Calu3 (cell line): Measurements from ENCODE around the gene ZBTB16. TPM values are rescaled to one million over a fixed set of nuclear protein-coding genes. Genes with fewer than 3 reads are reported as not detected.

Source experiments
- BruUV-seq: library from RNA; stranded (reverse); fragments of 400-500 nt; replicated peaks from 2 replicates; lab custom pipeline; 2021; lab: Mats Ljungman, UMichigan
- CTCF ChIA-PET: fragments of 300-600 bp; sonication (Branson Sonifier 250); formaldehyde crosslinking; loops from one replicate; lab custom pipeline; 2022; ENCODE audit warnings: antibody characterized with exemption; lab: Charles Lee
- DNase-seq: peaks from one replicate; pipeline ENCODE4 v3.0.0; 2022
- H3K27ac Mint-ChIP-seq: one replicate; pipeline ENCODE4 v1.8.0; 2022; ENCODE audit warnings: mixed read lengths; ENCODE audit not compliant: unreplicated experiment
- H3K27me3 Mint-ChIP-seq: one replicate; pipeline ENCODE4 v1.8.0; 2022; ENCODE audit warnings: mixed read lengths; ENCODE audit not compliant: unreplicated experiment
- H3K36me3 Mint-ChIP-seq: one replicate; pipeline ENCODE4 v1.8.0; 2022; ENCODE audit warnings: mild to moderate bottlenecking, moderate library complexity, mixed read lengths; ENCODE audit not compliant: insufficient read depth, unreplicated experiment
- H3K4me1 Mint-ChIP-seq: one replicate; pipeline ENCODE4 v1.8.0; 2022; ENCODE audit warnings: mild to moderate bottlenecking, low read depth, mixed read lengths; ENCODE audit not compliant: unreplicated experiment
- H3K4me3 Mint-ChIP-seq: one replicate; pipeline ENCODE4 v1.8.0; 2022; ENCODE audit warnings: mild to moderate bottlenecking, low read depth, moderate library complexity, mixed read lengths; ENCODE audit not compliant: unreplicated experiment
- H3K9me3 Mint-ChIP-seq: one replicate; pipeline ENCODE4 v1.8.0; 2022; ENCODE audit warnings: low read depth, mixed read lengths; ENCODE audit not compliant: unreplicated experiment
- intact Hi-C: fragments of 100-400 bp; cut with micrococcal nuclease; formaldehyde crosslinking; loops from one replicate; pipeline ENCODE4 v1.10.0; 2022; ENCODE audit not compliant: unreplicated experiment
- total RNA-seq: library from RNA; stranded (reverse); gene quantifications from 2 replicates; pipeline ENCODE4 v1.2.3, GENCODE V29; 2022
- TF ChIP-seq, protein P1 (sequence below): fragments of 200-600 bp; IDR thresholded peaks from one replicate; pipeline ENCODE4 v1.8.0; 2022; ENCODE audit warnings: antibody characterized with exemption; ENCODE audit not compliant: unreplicated experiment

Gene ZBTB16
- total RNA-seq, 1 experiment from 2014 or later: not detected

DNA sequence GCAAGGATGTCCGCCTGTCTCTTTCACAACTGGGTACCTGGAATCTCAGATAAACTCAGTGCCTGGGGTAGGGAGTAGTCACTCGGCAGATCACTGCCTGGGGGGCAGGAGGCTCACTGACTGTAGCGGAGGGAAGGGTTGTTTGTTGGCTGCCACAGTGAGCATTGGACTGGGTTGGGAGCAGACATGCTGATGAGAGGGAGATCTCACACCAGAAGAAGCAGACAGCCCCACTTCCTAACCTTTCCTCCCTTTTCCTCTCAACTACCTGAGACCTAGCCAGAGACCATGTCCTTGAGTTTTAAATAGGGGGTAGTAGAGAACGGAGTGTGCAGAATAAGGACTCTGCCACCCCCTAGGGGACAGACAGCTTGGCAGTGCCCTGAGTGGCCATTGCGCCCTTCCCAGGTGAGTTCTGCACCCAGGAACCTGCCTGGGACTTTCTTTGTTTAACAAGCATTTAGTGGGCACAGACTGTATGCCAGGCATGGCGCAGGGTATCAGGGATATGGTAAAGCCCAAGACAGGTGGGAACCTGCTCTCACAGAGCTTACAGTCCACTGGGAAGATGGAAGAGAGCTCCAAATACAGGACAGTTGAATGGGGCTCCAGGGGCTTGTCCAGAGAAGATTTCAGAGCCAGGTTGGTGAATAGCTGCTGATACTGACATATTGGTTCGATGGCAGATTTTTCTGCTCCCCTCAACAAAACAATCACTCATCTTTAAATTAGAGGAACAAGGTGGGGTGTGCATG, 121.0 kb downstream of the ZBTB16 start:
- H3K27ac Mint-ChIP-seq: no peak overlapping the region
- H3K36me3 Mint-ChIP-seq: no peaks in the 10 kb centered on the region
- CTCF ChIA-PET: interaction anchor here (0.6 kb wide), 1 partner anchor 22 kb away, joined by 3 read pairs; no protein-coding TSS in a partner anchor
- DNase-seq: peak; percentile 47
- H3K9me3 Mint-ChIP-seq: no peaks in the 10 kb centered on the region
- TF ChIP-seq, protein P1, sequence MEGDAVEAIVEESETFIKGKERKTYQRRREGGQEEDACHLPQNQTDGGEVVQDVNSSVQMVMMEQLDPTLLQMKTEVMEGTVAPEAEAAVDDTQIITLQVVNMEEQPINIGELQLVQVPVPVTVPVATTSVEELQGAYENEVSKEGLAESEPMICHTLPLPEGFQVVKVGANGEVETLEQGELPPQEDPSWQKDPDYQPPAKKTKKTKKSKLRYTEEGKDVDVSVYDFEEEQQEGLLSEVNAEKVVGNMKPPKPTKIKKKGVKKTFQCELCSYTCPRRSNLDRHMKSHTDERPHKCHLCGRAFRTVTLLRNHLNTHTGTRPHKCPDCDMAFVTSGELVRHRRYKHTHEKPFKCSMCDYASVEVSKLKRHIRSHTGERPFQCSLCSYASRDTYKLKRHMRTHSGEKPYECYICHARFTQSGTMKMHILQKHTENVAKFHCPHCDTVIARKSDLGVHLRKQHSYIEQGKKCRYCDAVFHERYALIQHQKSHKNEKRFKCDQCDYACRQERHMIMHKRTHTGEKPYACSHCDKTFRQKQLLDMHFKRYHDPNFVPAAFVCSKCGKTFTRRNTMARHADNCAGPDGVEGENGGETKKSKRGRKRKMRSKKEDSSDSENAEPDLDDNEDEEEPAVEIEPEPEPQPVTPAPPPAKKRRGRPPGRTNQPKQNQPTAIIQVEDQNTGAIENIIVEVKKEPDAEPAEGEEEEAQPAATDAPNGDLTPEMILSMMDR: peak; percentile 35
- no TSS peak for BruUV-seq
- intact Hi-C loops: loop anchor here (1.0 to 5.0 kb wide), 2 partner anchors 82 to 186 kb away; no protein-coding TSS in a partner anchor
- peaks cover 100% of the 10 kb centered on the region for H3K27me3 Mint-ChIP-seq
- no peak overlapping the region for H3K4me3 Mint-ChIP-seq
- no peaks in the 10 kb centered on the region for H3K4me1 Mint-ChIP-seq

DNA sequence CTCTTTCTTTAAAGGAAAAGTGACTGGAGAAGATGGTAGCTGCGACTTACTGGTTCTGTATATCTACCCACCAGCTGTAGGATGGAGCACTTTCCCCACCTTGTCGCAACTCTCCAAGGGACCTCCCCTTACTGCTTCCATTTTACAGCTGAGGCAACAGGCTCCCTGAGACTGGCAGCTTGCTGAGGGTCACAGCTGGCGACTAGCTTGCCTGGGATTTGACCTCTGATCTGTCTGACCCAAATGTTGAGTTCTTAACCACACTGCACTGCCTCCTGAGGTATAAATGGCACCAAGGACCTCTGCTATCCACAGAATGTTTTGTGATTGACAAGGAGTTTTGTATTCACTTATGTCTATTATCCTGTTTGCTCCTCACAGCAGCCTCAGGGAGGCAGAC, 121.7 kb downstream of the ZBTB16 start:
- no peaks in the 10 kb centered on the region for H3K36me3 Mint-ChIP-seq
- no peak overlapping the region for H3K4me3 Mint-ChIP-seq
- H3K27me3 Mint-ChIP-seq: peaks cover 100% of the 10 kb centered on the region
- CTCF ChIA-PET: no interaction called here
- no TSS peak for BruUV-seq
- H3K9me3 Mint-ChIP-seq: no peaks in the 10 kb centered on the region
- intact Hi-C loops: loop anchor here (5.0 kb wide), 1 partner anchor 81 kb away; no protein-coding TSS in a partner anchor
- TF ChIP-seq, protein P1: no peak
- no peak overlapping the region for H3K27ac Mint-ChIP-seq
- H3K4me1 Mint-ChIP-seq: no peaks in the 10 kb centered on the region
- no peak for DNase-seq

DNA sequence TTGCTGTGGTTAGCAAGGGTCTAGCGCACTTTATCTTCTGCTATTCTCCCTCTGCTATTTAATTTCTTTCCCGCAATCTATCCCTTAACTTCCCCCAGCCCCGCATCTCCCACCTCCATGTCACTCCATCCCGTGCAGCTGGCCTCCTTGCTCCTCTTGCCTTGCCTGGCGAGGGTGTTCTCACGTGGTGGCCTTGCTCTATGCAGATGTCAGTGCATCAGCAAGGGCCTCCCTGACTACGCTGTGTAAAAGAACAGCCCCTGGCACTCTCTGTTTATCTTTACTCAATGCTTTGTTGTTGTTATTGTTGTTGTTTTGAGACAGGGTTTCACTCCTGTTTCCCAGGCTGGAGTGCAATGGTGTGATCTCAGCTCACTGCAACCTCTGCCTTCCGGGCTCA, 122.2 kb downstream of the ZBTB16 start:
- no peaks in the 10 kb centered on the region for H3K36me3 Mint-ChIP-seq
- H3K27ac Mint-ChIP-seq: no peak overlapping the region
- intact Hi-C loops: loop anchor here (5.0 kb wide), 1 partner anchor 81 kb away; no protein-coding TSS in a partner anchor
- peaks cover 100% of the 10 kb centered on the region for H3K27me3 Mint-ChIP-seq
- H3K4me1 Mint-ChIP-seq: no peaks in the 10 kb centered on the region
- no peaks in the 10 kb centered on the region for H3K9me3 Mint-ChIP-seq
- TF ChIP-seq, protein P1: no peak
- CTCF ChIA-PET: no interaction called here
- no TSS peak for BruUV-seq
- H3K4me3 Mint-ChIP-seq: no peak overlapping the region
- DNase-seq: no peak

DNA sequence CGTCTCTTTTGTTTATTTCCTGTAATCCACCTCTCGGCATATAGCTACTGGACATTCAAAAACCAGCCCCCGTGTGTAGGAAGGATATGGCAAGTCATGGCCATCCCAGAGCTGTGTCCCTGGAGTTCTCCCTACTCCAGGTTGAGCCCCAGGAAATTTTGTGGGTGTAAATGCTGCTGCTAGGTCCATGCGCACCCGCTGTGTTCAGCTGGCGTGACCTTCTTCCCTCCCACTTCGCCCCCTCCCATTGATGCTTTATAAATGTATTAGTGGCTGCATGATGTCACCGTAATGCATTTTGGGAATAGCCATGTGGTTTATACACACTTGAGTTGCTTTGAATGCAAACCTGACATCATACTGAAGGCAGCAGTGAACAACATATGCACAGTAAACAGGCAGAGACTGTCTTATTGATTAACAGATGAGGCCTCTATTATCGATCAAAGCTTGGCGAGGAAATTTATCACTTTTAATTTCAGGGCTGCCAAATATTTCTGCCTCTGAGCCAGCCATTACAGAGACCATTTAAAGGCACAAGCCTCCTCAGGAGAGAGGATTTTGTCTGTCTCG, 123.0 kb downstream of the ZBTB16 start:
- no peaks in the 10 kb centered on the region for H3K36me3 Mint-ChIP-seq
- no peaks in the 10 kb centered on the region for H3K4me1 Mint-ChIP-seq
- no peak for DNase-seq
- H3K9me3 Mint-ChIP-seq: no peaks in the 10 kb centered on the region
- H3K4me3 Mint-ChIP-seq: no peak overlapping the region
- intact Hi-C loops: loop anchor here (5.0 kb wide), 1 partner anchor 80 kb away; no protein-coding TSS in a partner anchor
- H3K27me3 Mint-ChIP-seq: peaks cover 100% of the 10 kb centered on the region
- TF ChIP-seq, protein P1: no peak
- no TSS peak for BruUV-seq
- no peak overlapping the region for H3K27ac Mint-ChIP-seq
- CTCF ChIA-PET: no interaction called here
